GM08714 (cell line): ENCODE measurements around the gene AFF2.

Source experiments
- H3K4me3 ChIP-seq: fragments of 200-500 bp; sonication (Bioruptor generic); 2 replicates; pipeline ENCODE4 v1.5.1; 2014; ENCODE audit warnings: mild to moderate bottlenecking, low read length, inconsistent platforms
- ZNF274 ChIP-seq: IDR thresholded peaks from 2 replicates; pipeline ENCODE4 v1.6.1; 2012; ENCODE audit warnings: mild to moderate bottlenecking, low read depth, low read length

Gene AFF2

DNA sequence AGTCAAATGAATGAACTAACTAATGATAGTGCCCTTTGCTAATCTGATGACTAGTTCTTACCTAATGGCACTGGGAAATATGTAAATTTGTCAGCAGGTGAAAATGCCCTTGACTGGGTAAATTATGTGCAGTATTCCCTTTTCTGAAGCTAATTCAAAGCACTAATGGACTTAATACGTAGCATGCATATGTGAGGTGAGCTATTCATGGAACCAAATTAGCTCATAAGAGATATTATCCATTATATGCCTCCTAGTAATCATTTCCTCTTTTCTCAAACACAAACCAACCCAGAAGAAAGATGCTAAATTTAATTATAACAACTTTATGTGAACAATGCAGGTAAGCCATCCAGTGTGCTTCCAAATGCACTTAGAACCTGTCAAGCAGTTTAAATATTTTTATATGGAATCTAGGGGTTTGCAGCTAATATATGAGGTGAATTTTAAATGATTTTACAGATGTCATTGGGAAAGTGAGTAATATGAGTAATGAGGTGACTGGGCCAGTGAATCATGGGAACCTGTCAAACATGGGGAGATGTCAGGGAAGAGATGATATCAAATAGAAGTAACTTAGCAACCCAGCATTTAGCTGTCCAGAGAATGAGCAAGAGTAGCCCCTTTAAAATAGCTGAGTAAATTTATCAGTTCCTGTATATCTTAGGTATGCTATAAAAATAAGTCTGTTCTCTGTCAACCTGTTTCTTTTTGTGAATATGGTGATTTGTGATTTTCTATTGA lies 315.0 kb downstream of the AFF2 start:
- H3K4me3 ChIP-seq = no peak overlapping the region

DNA sequence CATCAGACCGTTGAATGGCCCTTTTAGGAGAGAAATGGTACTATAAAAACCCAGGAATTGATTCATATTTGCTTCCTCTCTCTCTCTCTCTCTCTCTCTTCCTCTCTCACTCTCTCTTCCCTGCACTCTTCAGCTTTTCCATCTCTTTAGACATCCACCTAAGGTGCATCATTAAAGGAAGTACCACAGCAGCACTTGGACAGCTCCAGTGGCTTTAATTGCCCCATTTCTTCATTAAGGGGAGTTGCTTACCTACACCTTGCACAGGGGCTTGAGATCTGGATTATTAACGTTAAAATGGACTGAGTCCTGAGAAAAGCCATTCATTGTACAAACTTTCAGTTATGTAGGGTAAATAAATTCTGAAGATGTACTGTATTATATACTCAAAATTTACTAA lies 323.6 kb downstream of the AFF2 start:
- TF ChIP-seq ZNF274 = no peak
- H3K4me3 ChIP-seq = no peak overlapping the region

More for the DNA sequence above, 315.0 kb downstream of the AFF2 start:
- no peak for TF ChIP-seq ZNF274

DNA sequence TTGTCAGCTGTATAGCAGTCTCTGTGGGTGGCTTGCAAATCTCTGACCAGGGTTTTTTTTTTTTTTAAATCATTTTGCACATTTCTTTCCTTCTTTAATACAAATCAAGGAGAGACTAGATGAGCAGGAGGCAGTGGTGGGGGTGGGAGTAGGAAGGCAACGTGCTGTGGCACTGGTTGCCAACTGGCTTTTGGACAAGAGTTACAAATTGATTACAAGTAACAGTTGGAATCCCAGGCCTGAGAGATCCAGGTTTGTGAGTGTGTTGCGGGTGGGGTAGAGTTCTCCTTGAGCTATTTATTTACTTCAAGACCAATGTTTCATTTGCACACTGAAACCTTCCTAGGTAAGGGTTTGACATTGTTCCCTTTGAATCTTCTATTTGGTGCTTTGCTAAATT lies 325.3 kb downstream of the AFF2 start:
- H3K4me3 ChIP-seq = no peak overlapping the region
- TF ChIP-seq ZNF274 = no peak

DNA sequence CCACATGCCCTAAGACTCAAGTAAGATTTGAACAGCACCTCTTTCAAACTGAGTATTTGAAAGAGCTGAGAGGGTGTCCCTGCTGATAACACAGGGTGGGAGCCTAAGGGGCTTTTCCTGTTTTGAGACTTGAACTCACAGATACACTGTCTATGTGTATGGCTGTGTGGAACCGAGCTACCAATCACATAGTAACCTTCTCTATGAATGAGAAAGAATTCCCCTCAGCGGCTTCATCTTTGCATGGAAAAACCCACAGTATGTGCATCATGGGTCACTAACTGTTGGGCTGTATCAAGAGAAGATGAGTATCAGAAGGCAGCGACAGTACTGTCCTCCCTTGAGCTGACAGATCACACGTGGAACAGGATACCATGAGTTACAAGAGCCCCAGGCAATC lies 336.3 kb downstream of the AFF2 start:
- no peak overlapping the region for H3K4me3 ChIP-seq
- TF ChIP-seq ZNF274 = no peak

DNA sequence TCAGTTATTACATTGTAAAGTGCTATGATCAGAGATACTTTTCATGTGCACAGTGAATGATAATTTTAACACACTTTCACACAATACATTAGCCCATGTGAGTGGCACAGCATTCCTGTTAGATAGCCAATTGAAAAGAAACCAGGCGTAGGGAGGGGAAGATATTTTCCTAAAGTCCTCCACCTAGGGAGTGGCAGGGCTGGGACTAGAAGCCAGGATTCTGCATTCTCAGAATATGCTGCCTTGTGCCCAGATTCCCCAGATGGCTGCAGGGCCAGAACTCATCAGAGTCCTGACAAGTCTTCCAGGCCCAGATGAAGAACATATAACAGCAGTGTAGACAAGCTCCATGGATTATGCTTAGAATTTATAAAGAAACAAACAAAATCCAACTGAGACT lies 350.2 kb downstream of the AFF2 start:
- no peak overlapping the region for H3K4me3 ChIP-seq
- no peak for TF ChIP-seq ZNF274

DNA sequence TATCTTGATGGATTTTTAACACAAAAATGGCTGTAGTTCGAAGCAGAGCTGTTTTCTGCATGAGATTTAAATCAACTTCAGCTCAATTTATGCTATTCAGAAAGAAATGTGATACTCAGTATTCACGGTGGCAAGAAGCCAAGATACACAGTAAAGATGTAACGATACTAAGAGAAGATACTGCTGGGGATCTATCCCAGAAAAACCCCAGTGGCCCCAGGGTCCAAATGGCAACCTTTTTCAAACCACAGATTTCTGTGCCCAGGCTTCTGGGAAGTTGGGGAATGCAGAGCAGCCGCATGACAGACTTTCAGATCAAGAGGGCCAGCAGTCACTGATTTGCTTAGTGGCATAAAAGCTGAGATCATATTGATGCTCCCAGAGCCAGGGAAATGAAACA lies 353.9 kb downstream of the AFF2 start:
- TF ChIP-seq ZNF274 = no peak
- H3K4me3 ChIP-seq = no peak overlapping the region

DNA sequence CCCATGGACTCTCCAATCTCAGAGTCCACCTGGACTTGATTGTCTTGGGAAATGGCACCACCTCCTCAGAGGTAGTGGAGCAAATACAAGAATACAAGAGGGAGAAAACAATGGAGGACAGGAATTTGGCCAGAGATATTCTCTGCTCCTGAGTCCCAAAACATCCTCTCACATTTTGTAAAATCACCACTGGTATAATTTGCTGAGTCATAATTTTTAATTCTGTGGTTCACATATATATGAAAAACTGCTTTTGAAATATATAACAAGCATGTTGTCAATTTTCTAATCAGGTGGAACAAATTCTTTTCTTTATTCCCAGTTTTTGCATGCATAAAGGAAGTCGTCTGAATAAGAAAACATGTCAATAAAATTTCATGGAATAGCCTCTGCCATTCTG lies 356.1 kb downstream of the AFF2 start:
- no peak for TF ChIP-seq ZNF274
- H3K4me3 ChIP-seq = no peak overlapping the region

DNA sequence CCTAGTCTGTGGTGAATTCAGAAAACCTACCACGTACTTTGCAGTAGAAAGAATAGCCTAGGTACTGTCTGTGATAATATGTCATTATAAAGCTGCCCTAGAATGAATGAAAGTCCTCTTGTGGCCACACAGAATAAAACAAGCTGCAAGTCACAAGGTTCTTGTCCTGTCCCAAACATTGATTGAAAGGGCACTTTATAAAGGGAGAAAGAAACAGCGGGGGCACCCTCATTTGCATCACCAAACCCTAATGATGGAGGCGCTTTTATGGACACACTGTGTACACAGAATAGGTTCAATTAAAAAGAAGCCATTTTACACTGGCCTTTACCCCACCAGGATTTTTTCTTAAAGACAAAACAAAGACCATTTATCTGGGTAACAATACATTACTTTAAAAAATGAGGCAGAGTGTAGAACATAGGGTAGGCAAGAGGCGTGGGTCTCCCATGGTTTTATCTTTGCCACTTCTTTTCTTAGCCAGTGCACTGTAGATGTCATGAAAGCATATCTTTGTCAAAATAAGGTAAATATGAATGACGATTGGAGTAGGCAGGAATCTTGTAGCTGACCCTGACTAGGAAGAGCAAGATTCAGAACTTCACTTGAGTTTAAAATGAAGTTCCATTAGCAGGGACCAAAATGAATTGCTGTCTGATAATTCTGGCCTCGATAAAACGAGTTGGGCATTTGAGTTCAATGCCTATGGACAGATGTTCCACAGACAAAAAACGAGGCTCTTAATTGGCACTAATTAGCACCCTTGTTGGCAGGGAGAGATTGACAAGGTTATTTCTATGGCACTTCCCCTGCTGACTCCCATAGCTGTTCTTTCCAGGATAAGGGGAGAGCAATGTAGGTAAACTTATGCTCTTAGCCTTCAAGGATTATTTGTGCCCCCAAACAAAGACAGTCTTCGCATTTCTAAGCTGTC lies 365.1 kb downstream of the AFF2 start:
- H3K4me3 ChIP-seq = no peak overlapping the region
- no peak for TF ChIP-seq ZNF274

DNA sequence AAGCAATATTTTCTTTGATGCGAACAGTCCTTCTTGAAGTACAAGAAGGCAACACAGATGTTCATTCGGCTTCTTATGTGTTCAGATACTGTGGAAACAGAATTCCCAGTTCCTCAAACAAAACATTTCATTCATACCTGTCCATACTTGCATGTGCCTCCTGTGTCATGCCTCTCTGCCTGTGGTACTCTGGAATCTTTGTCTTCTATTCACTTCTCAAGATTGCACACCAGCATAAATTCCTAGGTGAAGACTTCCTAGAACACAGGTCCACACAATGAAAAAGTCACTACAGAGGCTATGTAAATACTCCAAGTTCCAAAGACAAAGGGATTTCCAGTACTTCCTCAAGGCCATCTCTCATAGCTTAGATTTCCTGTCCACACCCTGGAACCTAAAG lies 367.2 kb downstream of the AFF2 start:
- no peak for TF ChIP-seq ZNF274
- no peak overlapping the region for H3K4me3 ChIP-seq

DNA sequence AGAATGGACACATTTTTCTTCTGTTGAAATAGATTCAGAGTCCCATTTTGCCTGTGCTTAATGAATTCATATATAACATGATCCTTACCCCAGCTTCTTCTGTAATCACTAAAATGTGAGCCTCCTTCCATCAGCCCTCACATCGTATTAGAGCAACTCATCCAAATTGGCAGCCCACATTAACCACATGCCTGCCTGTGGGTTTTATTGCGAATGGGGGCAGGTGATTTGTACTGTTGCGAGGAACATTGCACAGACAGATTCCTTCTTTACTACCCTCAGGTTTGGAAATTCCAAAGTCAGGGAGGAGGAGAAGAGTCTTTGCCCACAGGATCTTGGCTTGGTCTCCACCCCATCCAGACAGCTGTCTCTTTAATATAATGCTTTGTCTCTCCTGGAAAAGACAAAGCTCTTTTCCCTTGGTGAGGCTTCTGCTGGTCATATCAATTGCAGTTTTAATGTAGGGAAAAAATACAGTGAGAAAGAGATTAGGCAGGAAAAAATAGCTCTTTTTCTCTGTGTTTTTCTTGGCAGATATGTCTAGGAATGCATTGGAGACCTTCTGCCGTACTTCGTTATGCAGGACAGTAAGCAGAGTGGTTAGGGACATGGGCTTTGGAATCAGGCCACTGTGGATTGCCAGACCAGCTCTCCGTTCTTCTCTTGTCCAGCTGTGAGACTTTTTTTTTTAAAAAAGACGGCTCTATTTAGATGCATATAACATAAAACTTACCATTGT lies 371.2 kb downstream of the AFF2 start:
- H3K4me3 ChIP-seq = no peak overlapping the region
- TF ChIP-seq ZNF274 = no peak

DNA sequence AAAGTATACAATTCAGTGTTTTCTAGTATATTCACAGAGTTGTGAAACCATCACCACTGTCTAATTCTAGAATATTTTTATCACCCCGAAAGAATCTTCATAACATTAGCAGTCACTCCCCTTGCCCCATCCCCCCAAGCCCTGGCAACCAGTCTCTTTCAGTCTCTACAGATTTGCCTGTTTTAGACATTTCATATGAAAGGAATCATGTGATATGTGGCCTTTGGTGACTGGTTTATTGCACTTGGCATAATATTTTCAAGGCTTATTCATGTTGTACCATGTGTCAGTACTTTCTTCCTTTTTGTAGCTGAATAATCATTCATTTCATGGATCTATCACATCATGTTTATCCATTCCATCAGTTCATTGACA lies 371.7 kb downstream of the AFF2 start:
- no peak overlapping the region for H3K4me3 ChIP-seq
- TF ChIP-seq ZNF274 = no peak

DNA sequence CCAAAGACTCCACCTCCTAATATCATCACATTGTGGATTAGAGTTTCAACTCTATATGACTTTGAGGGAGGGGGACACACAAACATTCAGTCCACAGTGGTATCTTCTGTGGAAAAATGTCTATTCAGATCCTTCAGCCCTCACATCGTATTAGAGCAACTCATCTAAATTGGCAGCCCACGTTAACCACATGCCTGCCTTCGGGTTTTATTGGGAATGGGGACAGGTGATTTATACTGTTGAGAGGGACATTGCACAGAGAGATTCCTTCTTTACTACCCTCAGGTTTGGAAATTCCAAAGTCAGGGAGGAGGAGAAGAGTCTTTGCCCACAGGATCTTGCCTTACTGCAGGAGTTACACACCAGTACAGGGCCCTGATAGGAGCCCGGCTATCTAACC lies 372.5 kb downstream of the AFF2 start:
- no peak overlapping the region for H3K4me3 ChIP-seq
- TF ChIP-seq ZNF274 = no peak

DNA sequence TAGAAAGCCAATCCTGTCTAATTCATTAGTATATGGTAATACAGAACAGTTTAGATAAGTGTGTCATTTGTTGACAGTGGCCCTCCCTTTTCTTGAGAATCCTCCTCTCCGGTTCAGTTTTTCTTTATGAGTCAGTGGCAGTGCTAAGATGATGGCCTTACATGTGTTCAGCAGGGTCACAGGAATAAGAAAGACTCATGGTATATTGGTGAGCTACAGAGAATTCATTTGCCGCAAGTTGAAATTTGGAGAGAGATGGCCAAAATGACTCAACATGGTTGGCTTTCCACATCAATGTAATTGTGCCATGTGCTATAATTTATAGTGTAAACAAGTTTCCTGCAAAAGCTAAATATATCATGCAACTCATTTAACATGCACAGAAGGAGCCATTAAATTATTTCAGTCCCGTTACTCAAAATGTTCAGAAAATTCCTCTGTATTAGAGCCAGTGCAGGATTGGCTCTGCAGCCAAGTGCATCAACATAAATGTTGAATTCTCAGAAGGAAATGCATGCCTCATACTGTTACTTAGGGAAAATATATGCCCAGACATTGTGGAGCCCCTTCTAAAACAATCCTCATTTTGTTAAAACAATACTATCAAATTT lies 374.3 kb downstream of the AFF2 start:
- TF ChIP-seq ZNF274 = no peak
- no peak overlapping the region for H3K4me3 ChIP-seq

DNA sequence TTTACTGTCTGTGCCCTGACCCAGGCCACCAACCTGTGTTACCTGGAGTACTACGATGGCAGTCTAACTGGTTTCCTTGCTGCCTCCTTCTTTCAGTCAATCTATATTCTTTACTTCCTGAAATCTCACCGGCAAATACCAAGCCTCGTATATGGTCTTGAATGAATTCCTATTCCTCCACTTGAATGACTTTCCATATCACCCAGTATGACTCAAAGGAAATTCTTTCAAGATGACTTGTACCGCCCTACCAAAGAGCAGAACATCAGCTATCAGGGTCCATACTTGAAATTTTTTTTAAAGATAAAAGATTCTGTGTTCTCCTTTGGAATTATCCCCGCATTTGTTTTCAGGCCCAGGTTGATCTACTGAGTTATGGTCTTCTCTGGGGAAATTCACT lies 378.0 kb downstream of the AFF2 start:
- no peak for TF ChIP-seq ZNF274
- no peak overlapping the region for H3K4me3 ChIP-seq

DNA sequence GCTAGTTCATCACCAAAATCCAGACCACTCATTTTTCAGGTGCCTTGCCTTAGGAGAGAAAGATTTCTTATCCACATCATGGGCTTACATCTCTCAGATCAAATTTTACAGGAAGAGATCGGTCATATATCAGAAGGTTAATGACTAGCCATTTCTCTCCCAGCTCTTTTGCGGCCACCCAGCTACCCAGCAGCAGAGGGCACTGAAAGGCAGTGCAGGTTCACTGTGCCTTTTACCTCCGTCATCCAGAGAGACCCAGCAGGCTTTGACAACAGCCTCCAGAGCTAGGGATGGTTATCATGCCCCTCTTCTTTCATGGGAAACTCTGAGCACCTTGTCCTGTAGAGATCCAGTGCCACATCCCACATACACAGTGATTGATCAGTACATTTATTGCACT lies 384.8 kb downstream of the AFF2 start:
- H3K4me3 ChIP-seq = no peak overlapping the region
- TF ChIP-seq ZNF274 = no peak
